NB4 (cell line): Measurements from ENCODE around the gene CTF1.

Experiments used
- POLR2A ChIP-seq: IDR thresholded peaks from 2 replicates; pipeline ENCODE4 v1.6.1; 2011; ENCODE audit warnings: mild to moderate bottlenecking; ENCODE audit not compliant: insufficient read length; ENCODE audit errors: extremely low read depth
- TF ChIP-seq, protein P1 (sequence below): IDR thresholded peaks from one replicate; pipeline ENCODE4 v1.5.1; 2012; ENCODE audit warnings: low read depth, low read length

GRCh38 chr16:30951193-30951592, 54.8 kb downstream of the CTF1 start:
- TF ChIP-seq, protein P1, sequence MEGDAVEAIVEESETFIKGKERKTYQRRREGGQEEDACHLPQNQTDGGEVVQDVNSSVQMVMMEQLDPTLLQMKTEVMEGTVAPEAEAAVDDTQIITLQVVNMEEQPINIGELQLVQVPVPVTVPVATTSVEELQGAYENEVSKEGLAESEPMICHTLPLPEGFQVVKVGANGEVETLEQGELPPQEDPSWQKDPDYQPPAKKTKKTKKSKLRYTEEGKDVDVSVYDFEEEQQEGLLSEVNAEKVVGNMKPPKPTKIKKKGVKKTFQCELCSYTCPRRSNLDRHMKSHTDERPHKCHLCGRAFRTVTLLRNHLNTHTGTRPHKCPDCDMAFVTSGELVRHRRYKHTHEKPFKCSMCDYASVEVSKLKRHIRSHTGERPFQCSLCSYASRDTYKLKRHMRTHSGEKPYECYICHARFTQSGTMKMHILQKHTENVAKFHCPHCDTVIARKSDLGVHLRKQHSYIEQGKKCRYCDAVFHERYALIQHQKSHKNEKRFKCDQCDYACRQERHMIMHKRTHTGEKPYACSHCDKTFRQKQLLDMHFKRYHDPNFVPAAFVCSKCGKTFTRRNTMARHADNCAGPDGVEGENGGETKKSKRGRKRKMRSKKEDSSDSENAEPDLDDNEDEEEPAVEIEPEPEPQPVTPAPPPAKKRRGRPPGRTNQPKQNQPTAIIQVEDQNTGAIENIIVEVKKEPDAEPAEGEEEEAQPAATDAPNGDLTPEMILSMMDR, result no peak
- TF ChIP-seq POLR2A, result no peak
